Colonic mucosa (tissue), 4 donors: Measurements from ENCODE around the gene GPR26. TPM values are rescaled to one million over a fixed set of nuclear protein-coding genes. Genes with fewer than 3 reads are reported as not detected.

ENCODE experiments used
- DNase-seq: peaks from one replicate; pipeline ENCODE4 v3.0.0-alpha.2; 2020
- H3K27ac ChIP-seq: fragments of 200-600 bp; one replicate; pipeline ENCODE4 v1.8.0; 2021
- H3K27me3 ChIP-seq: fragments of 200-600 bp; one replicate; pipeline ENCODE4 v1.8.0; 2021
- H3K36me3 ChIP-seq: fragments of 200-600 bp; one replicate; pipeline ENCODE4 v1.8.0; 2021
- H3K4me1 ChIP-seq: fragments of 200-600 bp; one replicate; pipeline ENCODE4 v1.8.0; 2021; ENCODE audit warnings: mild to moderate bottlenecking
- H3K4me3 ChIP-seq: fragments of 200-600 bp; one replicate; pipeline ENCODE4 v1.8.0; 2021
- H3K9ac ChIP-seq, 2 donors: one replicate each; pipeline ENCODE4 v1.7.0; 2013; ENCODE audit warnings: control low read depth in 2 of 2, low read depth in 2 of 2, low read length in 2 of 2
- H3K9me3 ChIP-seq: fragments of 200-600 bp; one replicate; pipeline ENCODE4 v1.8.0; 2021
- CTCF ChIP-seq: fragments of 200-600 bp; IDR thresholded peaks from one replicate; pipeline ENCODE4 v1.8.0; 2022; ENCODE audit warnings: antibody characterized with exemption, mild to moderate bottlenecking
- intact Hi-C: fragments of 100-400 bp; cut with DNase I; formaldehyde crosslinking; loops from one replicate; pipeline ENCODE4 v1.14.1; 2022
- total RNA-seq, 2 donors: library from RNA; stranded (reverse); fragmentation: NEBNext Ultra II Directional in 1 of 2; extraction: Animal tissue kit (Norgen Biotek cat#: 25700) in 1 of 2; gene quantifications; one replicate each; pipeline ENCODE4 v1.2.1, GENCODE V29; 2021
- donor health status: healthy.
- donor health status: DM: no; HTN: no; CAD: no.
- donor health status: DM: no; HTN: no; CAD: no.

GPR26 gene, protein sequence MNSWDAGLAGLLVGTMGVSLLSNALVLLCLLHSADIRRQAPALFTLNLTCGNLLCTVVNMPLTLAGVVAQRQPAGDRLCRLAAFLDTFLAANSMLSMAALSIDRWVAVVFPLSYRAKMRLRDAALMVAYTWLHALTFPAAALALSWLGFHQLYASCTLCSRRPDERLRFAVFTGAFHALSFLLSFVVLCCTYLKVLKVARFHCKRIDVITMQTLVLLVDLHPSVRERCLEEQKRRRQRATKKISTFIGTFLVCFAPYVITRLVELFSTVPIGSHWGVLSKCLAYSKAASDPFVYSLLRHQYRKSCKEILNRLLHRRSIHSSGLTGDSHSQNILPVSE
- not detected for total RNA-seq

GRCh38 chr10:123666318-123667236 lies at the start of gene GPR26:
Gene GPR26, plus strand, starts transcription at chr10:123666355. Its CDS starts 53 bp downstream, at chr10:123666408.
- H3K27me3 ChIP-seq: peaks cover 17% of the 10 kb centered on the region
- DNase-seq: no peak
- no peaks in the 10 kb centered on the region for H3K4me1 ChIP-seq
- no peak within 1 kb of the TSS for H3K9ac ChIP-seq
- no peak for TF ChIP-seq CTCF
- no peaks in the 10 kb centered on the region for H3K36me3 ChIP-seq
- H3K9me3 ChIP-seq: no peaks in the 10 kb centered on the region
- H3K4me3 ChIP-seq: no peak within 1 kb of the TSS
- intact Hi-C loops: no loop called here
- no peak within 1 kb of the TSS for H3K27ac ChIP-seq

GRCh38 chr10:123618224-123618623 lies 47.9 kb upstream of the GPR26 start:
- TF ChIP-seq CTCF: no peak
- no peak overlapping the region for H3K9ac ChIP-seq
- no peak overlapping the region for H3K4me3 ChIP-seq
- no peaks in the 10 kb centered on the region for H3K9me3 ChIP-seq
- no peaks in the 10 kb centered on the region for H3K36me3 ChIP-seq
- no peaks in the 10 kb centered on the region for H3K27me3 ChIP-seq
- no peaks in the 10 kb centered on the region for H3K4me1 ChIP-seq
- DNase-seq: no peak
- intact Hi-C loops: no loop called here
- no peak overlapping the region for H3K27ac ChIP-seq

DNA sequence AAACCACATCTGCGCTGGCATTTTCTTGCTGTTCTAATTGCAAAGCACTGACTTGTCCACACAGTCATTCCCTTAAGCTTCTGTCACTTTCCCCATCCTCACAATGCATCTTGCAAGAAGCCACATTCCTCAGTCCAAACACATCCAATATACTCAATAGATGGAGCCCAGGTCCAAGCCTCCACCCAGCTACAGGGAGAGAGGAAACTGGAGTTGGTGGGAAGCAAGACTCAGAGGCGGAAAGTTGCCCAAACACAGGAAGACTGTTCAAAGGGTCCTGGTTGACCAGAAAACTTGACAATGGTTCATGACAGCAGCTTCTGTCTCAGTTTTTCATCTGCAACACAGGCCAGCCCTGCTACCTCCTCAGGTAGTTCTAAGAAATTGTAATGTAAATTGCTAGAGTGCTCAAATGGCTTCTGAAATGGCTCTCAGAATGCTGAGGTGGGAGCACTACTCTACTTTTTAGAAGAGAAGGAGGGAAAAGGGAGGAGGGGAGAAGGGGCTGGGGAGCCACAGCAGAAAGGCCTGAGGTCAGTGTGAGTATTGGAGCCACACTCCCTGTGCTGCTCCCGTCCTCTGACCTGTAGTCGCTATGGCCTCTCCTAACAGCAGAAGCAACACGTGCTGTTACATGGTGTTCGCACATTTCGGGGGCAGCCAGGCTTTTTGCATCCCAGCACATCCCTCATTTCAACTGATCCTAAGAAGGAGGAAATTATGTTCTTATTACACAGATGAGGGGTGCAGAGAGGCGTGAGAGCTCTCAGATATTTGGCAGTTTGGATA lies 46.9 kb upstream of the GPR26 start:
- Histone ChIP-seq H3K4me3 (no peak overlapping the region), H3K27ac (no peak overlapping the region), H3K4me1 (no peaks in the 10 kb centered on the region), H3K27me3 (no peaks in the 10 kb centered on the region), H3K9ac (no peak overlapping the region), H3K9me3 (no peaks in the 10 kb centered on the region), H3K36me3 (no peaks in the 10 kb centered on the region)
- DNase-seq: no peak
- intact Hi-C loops: no loop called here
- TF ChIP-seq CTCF: no peak

DNA sequence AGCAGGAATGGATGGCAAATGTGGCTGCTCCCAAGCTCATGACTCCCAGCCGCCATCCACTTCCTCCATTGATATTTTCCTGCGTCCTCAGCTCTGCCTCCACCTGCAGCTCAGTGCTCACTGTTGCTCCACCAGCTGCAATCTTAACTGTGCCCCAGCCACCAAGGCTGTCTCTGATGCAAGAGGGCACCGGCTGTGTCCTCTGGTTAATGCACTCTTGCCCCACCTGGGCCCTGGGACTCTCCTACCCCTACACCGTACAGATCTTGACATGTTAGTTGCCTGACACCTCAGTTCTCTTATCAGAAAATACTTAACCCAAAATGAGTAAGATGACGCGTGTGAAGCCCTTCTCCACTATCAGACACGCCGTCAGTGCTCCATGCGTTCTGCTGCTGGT lies 45.5 kb upstream of the GPR26 start:
- intact Hi-C loops: no loop called here
- H3K9ac ChIP-seq: no peak overlapping the region
- no peak overlapping the region for H3K27ac ChIP-seq
- no peak for TF ChIP-seq CTCF
- H3K4me3 ChIP-seq: no peak overlapping the region
- no peaks in the 10 kb centered on the region for H3K4me1 ChIP-seq
- no peaks in the 10 kb centered on the region for H3K36me3 ChIP-seq
- H3K9me3 ChIP-seq: no peaks in the 10 kb centered on the region
- H3K27me3 ChIP-seq: no peaks in the 10 kb centered on the region
- no peak for DNase-seq

DNA sequence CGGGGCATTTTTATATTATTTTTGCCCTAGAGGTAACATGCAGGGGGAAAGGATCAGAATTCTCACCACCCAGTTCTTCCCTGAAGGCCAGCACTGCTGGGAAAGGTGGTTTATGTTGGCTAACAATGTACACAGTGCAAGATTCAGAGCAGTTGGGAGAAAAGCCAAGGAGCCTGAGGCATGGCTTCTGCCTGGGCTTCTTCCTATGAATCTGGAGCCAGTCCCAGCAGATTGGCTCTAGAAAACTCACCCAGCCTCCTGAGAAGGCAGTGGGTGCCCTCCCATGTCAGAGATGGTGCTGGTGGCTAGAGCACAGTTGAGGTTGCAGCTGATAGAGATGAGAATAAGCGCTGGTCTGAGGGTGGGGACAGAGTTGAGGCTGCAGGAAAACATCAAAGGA lies 44.7 kb upstream of the GPR26 start:
- Histone ChIP-seq H3K9me3 (no peaks in the 10 kb centered on the region), H3K4me1 (no peaks in the 10 kb centered on the region), H3K27ac (no peak overlapping the region), H3K9ac (no peak overlapping the region), H3K36me3 (no peaks in the 10 kb centered on the region), H3K27me3 (no peaks in the 10 kb centered on the region), H3K4me3 (no peak overlapping the region)
- no peak for DNase-seq
- no peak for TF ChIP-seq CTCF
- intact Hi-C loops: no loop called here
